HG03565 (cell line): ENCODE measurements around the gene UBQLNL.
A peak's percentile ranks its signal among the peaks of the same experiment; 100 is the strongest.

Experiments used
- ATAC-seq: cut with Tn5 transposase; IDR thresholded peaks from one replicate; pipeline ENCODE4 v1.9.1; 2021; ENCODE audit warnings: mild to moderate bottlenecking, moderate library complexity; ENCODE audit not compliant: unreplicated experiment

UBQLNL gene

DNA sequence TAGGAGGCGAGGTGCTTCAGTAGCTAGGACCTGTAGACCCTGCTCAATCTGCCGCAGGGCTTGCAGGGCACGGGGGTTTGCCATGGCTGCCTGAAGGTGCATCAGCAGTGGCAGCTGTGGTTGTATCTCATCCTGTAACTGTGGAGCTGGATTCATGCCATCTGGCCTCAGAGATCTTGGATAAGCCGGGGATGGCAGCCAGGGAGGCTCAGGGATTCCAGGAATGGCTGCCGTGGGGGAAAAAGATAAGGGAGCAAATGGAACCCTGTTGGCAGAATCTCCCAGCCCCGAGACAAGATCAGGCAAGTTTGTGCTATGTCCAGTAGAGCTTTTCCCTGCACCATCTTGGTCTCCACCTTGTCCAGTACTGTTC, 8.6 kb downstream of the UBQLNL start:
- ATAC-seq = no peak

DNA sequence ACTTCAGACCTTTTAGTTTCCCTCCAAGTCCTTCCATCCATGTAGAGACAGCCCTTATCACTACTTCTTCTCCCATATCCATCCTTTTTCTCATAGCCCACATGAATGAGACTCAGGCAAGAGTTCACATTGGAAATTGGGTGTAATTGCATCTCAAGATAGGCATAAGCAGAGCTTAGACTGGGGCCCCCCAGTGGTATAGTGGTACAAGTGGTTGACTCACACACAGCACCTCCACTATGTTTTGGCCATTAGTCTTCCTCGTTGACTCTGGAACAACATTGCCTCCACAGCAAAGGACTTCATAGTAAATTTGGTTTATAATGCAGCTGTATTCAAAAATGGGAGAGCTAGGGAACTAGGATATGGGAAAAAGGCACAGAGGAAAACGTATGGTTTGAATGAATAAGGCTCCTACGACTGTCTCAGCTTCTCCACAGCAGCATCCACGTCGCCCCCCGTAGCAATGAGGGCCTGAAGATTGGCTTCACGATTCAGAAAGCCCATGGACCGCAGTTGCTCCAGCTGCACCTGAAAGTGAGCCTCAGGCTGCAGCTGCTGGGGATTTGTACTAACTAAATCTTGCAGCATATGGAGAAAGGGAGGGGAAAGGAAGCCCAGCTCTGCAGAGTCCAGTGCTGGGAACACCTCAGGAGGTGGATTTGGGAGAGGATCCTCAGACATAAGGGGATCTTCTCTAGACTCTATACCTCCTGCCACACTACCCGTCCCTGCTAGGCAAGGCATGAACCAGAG, 9.1 kb downstream of the UBQLNL start:
- ATAC-seq = no peak

DNA sequence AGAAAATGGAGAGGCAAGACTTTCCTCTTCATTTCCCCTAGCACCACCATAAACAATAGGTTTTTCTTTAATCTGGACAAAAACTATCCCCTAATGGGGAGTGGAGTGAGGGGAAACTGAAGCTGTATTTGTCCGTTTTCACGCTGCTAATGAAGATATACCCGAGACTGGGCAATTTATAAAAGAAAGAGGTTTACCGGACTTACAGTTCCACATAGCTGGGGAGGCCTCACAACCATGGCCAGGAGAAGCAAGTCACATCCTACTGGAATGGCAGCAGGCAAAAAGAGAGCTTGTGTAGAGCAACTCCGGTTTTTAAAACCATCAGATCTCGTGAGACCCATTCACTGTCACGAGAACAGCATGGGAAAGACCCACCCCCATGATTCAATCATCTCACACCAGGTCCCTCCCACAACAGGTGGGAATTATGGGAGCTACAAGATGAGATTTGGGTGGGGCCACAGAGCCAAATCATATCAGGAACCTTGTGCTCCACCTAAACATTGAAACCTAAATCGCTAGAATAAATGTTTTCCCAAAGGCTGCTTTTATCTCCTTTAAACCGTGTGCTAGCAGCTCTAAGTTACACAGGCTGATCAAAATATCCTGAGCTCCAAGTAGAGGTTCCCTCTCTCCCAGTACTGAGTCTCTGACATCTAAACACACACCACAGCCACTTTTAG, 11.0 kb downstream of the UBQLNL start:
- no peak for ATAC-seq

DNA sequence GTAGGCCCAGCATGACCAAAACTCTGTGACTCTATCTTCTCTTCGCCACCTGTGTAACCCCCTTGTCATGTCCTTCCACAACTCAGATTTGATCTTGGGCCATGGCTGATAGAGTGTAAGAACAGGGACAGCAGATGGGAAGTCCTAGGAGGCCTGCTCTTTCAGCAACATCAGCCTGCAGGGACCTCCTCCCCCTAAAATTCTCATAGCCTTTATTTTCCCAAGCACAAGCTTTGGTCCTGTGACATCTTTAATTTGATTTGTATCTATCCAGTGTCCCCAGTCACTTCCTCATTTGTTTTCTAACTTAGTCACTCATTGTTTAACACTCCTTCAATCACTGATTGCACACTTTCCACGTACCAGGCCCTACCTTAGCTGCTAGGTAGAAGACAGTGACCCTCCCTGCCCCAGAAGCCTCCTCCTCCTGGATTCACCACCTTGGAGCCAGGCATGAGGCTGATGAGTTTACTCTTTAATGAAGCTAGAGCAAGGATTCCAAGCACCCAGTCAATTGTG, 12.0 kb downstream of the UBQLNL start:
- no peak for ATAC-seq

DNA sequence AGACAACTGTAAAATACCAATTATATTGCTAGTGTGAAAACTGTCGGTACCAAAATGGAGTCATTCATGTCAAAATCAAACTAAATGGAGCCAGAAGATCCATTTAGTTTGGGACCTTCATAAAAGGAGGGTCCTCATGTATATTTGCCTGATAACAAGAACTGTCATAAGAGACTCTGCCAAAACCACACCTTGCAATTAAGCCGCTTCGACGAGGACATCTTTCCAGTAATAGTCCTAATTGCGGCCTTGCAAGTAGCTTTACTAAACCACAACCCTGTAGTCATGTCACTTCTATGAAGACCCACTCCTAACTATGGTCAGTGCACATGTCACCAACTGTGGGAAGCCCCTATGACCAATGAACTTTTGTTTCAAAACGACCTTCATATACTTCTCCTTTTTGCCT, 16.1 kb downstream of the UBQLNL start:
- no peak for ATAC-seq

DNA sequence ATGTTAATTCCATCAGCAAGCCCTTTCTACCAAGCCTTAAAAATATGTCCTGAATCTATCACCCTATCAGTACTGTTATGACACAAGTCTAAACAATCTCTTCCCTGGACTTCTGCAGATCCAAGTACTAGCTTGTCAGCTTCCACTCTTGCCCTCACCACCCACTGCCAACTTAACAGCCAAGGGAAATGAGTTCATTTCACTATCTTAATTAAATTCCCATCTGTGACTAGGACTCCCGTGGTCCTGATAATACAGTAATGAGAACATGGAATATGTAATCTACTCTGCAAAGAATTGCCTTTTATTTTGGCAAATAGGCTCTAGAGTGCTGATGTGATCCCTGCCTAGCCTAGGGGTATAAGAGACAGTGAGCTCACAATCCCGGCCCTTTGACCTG, 16.8 kb downstream of the UBQLNL start:
- no peak for ATAC-seq

DNA sequence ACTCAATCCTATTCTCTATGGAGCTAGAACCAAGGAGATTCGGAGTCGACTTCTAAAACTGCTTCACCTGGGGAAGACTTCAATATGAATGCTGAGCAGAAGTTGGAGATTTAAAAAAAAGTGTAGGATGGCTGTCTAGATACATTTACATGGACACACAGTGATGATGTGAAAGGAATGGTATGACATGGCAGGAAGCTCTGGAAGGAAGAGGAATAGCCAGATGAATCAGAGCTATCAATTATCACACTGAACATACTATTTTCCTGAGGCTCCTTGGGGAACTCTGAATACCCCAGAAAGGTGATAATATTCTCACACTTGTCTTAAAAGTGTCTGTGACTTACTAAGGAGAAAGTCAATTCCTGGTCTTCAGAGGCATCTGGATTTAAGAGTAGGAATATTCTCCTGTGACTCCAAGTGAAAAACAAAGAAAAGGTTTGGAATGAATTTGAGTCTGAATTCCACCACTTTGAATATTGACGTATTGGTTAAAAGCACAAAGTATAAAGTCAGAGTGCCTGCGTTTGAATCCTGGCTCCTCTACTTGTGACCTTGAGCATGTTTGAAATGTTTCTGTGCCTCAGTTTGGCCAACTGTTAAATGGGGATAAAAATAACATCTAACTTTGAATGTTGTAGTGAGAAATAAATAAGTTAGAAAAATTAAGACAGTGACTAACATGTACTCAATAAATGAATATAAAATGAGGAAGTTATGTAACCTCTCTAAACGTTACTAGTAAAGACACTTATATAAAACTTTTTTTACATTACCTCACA, 26.7 kb downstream of the UBQLNL start:
- no peak for ATAC-seq

DNA sequence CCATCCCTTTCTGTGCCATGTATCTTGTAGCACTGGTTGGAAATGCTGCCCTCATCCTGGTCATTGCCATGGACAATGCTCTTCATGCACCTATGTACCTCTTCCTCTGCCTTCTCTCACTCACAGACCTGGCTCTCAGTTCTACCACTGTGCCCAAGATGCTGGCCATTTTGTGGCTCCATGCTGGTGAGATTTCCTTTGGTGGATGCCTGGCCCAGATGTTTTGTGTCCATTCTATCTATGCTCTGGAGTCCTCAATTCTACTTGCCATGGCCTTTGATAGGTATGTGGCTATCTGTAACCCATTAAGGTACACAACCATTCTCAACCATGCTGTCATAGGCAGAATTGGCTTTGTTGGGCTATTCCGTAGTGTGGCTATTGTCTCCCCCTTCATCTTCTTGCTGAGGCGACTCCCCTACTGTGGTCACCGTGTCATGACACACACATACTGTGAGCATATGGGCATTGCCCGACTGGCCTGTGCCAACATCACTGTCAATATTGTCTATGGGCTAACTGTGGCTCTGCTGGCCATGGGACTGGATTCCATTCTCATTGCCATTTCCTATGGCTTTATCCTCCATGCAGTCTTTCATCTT, 27.6 kb downstream of the UBQLNL start:
- ATAC-seq = no peak

DNA sequence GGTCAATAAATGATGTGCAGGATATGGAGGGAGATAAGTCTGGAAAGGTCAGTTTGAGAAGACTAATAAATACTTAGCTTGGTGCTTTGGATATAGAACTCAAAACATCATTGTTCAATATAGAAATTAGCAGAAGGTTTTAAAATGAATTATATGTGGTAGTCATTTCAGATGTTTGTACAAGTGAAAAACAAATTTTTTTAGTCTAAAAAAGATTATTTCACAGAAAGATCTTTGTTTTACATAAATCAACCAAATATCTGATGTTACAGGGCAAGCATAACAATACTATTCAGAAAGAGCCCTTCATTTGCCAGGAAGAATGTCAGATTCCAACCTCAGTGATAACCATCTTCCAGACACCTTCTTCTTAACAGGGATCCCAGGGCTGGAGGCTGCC, 28.1 kb downstream of the UBQLNL start, which contains the start of gene OR52D1:
TSS of gene OR52D1 (plus strand) at position 301 of the 400 bp plus-strand sequence. CDS start at position 323, 22 bp downstream.
- no peak for ATAC-seq

DNA sequence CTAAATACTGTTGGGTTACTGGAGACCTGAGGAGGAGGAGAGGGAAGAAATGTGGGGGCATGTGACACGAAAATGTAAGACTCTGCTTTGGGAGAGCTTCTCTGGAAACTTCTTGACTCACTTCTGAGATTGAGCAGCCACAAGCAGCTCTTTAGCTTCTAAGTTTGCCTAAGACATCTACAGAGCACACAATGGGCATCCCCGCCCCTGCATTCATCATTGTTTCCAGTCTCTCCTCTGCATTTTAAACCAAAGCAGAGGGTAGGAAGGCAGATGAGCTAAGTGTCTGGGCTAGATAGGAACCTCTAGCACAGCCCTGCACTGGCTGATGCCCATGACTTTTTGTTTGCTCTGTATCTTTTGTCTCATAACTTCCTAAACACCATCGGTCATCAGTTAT, 30.1 kb downstream of the UBQLNL start:
- ATAC-seq = no peak

DNA sequence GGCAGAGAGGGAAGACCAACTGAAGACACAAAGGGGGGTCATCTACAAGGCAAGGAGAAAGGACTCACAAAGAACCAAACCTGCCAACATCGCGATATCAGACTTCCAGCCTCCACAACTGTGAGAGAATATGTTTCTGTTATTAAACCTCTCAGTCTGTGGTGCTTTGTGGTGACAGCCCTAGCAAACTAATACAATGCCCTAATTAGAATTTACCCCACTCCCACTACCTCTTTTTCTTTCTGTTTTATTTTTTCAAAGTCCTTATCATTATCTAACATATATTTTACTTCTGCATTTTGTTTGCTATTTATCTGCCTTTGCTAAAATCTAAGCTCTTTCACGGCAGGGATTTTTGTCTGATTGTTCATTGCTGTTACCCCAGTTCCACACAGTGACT, 30.5 kb downstream of the UBQLNL start:
- no peak for ATAC-seq

DNA sequence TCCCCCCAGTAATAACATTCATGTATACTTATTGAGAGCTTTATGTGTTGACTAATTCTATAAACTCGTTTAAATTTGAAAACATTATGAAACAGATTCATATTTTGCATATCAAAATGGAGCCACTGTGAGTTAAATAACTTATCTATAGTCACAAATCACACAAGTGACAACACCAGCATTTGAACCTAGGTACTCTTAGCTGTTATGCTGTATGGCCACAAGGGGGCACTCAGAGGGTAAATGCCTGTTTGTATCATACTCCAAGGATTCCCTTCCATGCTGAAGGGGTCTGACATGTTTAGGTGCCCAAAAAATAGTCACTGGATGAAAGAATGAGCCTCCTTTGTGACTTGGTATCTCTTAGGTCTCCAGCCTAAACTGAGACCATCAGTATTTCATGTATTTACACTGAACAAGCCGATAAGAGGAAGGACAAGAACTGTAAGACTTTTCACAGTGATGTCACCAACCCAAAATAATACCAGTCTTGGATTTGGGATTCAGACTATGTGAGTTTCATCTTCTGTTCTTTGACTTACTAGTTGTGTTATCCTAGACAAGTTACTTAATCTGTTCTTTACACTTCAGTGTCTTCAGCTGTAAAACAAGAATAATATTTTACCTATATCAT, 40.2 kb downstream of the UBQLNL start:
- ATAC-seq = peak; percentile 75

DNA sequence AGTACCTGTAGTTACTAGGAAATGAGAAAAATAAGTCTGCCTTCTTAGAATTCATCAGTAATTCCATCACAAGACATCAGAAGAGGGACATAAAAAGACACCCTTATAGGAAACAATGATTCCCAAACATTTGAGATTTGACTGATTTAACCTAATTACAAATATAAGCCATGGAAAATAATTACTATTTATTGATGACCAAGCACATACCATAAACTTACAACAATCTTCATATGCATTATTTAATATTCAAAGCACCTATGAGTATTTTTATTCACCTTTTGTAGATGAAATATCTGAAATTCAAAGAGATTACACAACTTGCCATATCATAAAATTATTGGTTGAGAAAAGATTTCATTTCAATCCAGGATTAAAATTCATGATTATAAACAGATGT, 42.6 kb downstream of the UBQLNL start:
- ATAC-seq = no peak

DNA sequence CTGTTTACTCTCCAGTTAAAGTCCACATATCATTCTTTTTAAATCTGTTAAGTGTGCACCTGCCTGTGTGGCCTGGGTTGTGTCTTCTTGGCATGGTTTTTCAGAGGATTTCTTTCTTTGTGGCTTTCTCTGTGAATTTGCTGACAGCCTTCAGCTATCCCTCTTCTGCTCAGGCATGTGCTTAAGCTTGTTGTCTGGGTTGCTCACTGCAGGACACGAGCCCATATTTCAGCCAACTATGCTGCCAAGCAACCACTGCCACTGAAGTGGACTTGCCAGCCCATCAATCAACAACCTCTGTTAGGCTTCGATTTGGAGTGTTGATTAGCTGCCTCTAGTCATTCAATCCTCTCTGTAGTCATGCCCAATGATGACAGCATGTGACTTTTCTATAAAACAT, 49.0 kb downstream of the UBQLNL start:
- no peak for ATAC-seq
